Naive thymus-derived CD8-positive, alpha-beta T cell (primary cell): ENCODE data around the gene EIF5AL1. TPM values are rescaled to one million over a fixed set of nuclear protein-coding genes. Genes with fewer than 3 reads are reported as not detected.
A peak's percentile ranks its signal among the peaks of the same experiment; 100 is the strongest.

ENCODE experiments used
- ATAC-seq, 2 donors: fragments of 150-1000 bp; cut with Tn5 transposase in 1 of 2; sonication (Bioruptor Pico), chemical (Tn5 transposase) in 1 of 2; 1 replicate in 1 of 2; 2 replicates in 1 of 2; pipeline ENCODE4 v1.10.0; 2021; ENCODE audit warnings: mild to moderate bottlenecking in 2 of 2, moderate library complexity in 2 of 2
- POLR2A ChIA-PET: fragments of 350-600 bp; sonication (Branson Sonifier 250); formaldehyde crosslinking; loops from one replicate; lab custom pipeline; 2021; ENCODE audit warnings: antibody characterized with exemption; lab: Charles Lee
- DNase-seq, 10 donors: peaks; one replicate each; pipeline versions ENCODE4 v3.0.0 to v3.0.0-alpha.2; 2020 to 2022
- H3K27ac Mint-ChIP-seq, 10 donors: one replicate each; pipeline ENCODE4 v1.8.0; 2020 to 2022; ENCODE audit warnings: mild to moderate bottlenecking in 10 of 10, mixed read lengths in 10 of 10, moderate library complexity in 4 of 10, inconsistent platforms in 1 of 10
- H3K27me3 Mint-ChIP-seq, 5 donors: one replicate each; pipeline ENCODE4 v1.8.0; 2021 to 2022; ENCODE audit warnings: mixed read lengths in 5 of 5
- H3K36me3 Mint-ChIP-seq, 3 donors: one replicate each; pipeline ENCODE4 v1.8.0; 2020 to 2022; ENCODE audit warnings: mixed read lengths in 3 of 3, mild to moderate bottlenecking in 2 of 3, inconsistent platforms in 1 of 3
- H3K4me1 Mint-ChIP-seq, 4 donors: one replicate each; pipeline ENCODE4 v1.8.0; 2021 to 2022; ENCODE audit warnings: mixed read lengths in 4 of 4
- H3K4me3 Mint-ChIP-seq, 10 donors: one replicate each; pipeline ENCODE4 v1.8.0; 2020 to 2022; ENCODE audit warnings: mild to moderate bottlenecking in 10 of 10, mixed read lengths in 10 of 10, moderate library complexity in 6 of 10, inconsistent platforms in 1 of 10
- H3K9me3 Mint-ChIP-seq, 9 donors: one replicate each; pipeline ENCODE4 v1.8.0; 2020 to 2022; ENCODE audit warnings: mixed read lengths in 9 of 9, mild to moderate bottlenecking in 3 of 9, inconsistent platforms in 1 of 9, moderate library complexity in 1 of 9
- polyA plus RNA-seq, 3 donors: library from polyadenylated mRNA; unstranded; fragments of 300-500 nt; fragmentation: Illumina TruSeq; gene quantifications; one replicate each; pipeline ENCODE4 v1.2.3, GENCODE V29; 2021
- total RNA-seq, 8 experiments: library from RNA in 2 of 8; stranded (reverse) in 2 of 8; gene quantifications; one replicate each; pipeline ENCODE4 v1.2.3 and lab custom pipeline; 2021 to 2026

EIF5AL1 gene
- total and polyA plus RNA-seq, 5 experiments from 2014 or later = 0.08 to 0.65 (median 0.52) TPM

- POLR2A ChIA-PET = no interaction called here
- no peak for ATAC-seq
- no peaks in the 10 kb centered on the region for H3K4me1 Mint-ChIP-seq
- no peak overlapping the region for H3K27ac Mint-ChIP-seq
- no peak for DNase-seq
- H3K36me3 Mint-ChIP-seq = no peaks in the 10 kb centered on the region
- H3K27me3 Mint-ChIP-seq = peaks cover 3 to 25% (median 23%) of the 10 kb centered on the region in 5 donors
- no peak overlapping the region for H3K4me3 Mint-ChIP-seq
- no peaks in the 10 kb centered on the region for H3K9me3 Mint-ChIP-seq
These were observed 36.5 kb upstream of the EIF5AL1 start for GRCh38 chr10:79475877-79476276.

GRCh38 chr10:79476645-79477044 lies 35.7 kb upstream of the EIF5AL1 start:
- Mint-ChIP-seq H3K4me3 (no peak overlapping the region), H3K27ac (no peak overlapping the region), H3K27me3 (peaks cover 3 to 24% (median 22%) of the 10 kb centered on the region in 5 donors), H3K36me3 (no peaks in the 10 kb centered on the region), H3K4me1 (no peaks in the 10 kb centered on the region), H3K9me3 (no peaks in the 10 kb centered on the region)
- POLR2A ChIA-PET = no interaction called here
- no peak for ATAC-seq
- DNase-seq = no peak

GRCh38 chr10:79477456-79477855 lies 34.9 kb upstream of the EIF5AL1 start:
- Mint-ChIP-seq H3K27ac (no peak overlapping the region), H3K9me3 (no peaks in the 10 kb centered on the region), H3K4me3 (no peak overlapping the region), H3K27me3 (peaks cover 3 to 23% (median 14%) of the 10 kb centered on the region in 5 donors), H3K4me1 (no peaks in the 10 kb centered on the region), H3K36me3 (no peaks in the 10 kb centered on the region)
- ATAC-seq (no peak), DNase-seq (no peak)
- POLR2A ChIA-PET = no interaction called here

GRCh38 chr10:79479283-79479909 lies 32.9 kb upstream of the EIF5AL1 start:
- POLR2A ChIA-PET = no interaction called here
- ATAC-seq (no peak), DNase-seq (no peak)
- Mint-ChIP-seq H3K27ac (no peak overlapping the region), H3K4me3 (no peak overlapping the region), H3K9me3 (no peaks in the 10 kb centered on the region), H3K4me1 (no peaks in the 10 kb centered on the region), H3K36me3 (no peaks in the 10 kb centered on the region), H3K27me3 (peaks cover 3 to 21% (median 14%) of the 10 kb centered on the region in 5 donors)

GRCh38 chr10:79482304-79482703 lies 30.0 kb upstream of the EIF5AL1 start:
- Mint-ChIP-seq H3K36me3 (no peaks in the 10 kb centered on the region), H3K27me3 (peaks cover 3 to 11% (median 5%) of the 10 kb centered on the region in 5 donors), H3K27ac (no peak overlapping the region), H3K4me3 (no peak overlapping the region), H3K4me1 (no peaks in the 10 kb centered on the region), H3K9me3 (no peaks in the 10 kb centered on the region)
- ATAC-seq (no peak), DNase-seq (no peak)
- POLR2A ChIA-PET = no interaction called here

GRCh38 chr10:79482741-79483140 lies 29.6 kb upstream of the EIF5AL1 start:
- Mint-ChIP-seq H3K9me3 (no peaks in the 10 kb centered on the region), H3K4me1 (no peaks in the 10 kb centered on the region)
- POLR2A ChIA-PET = no interaction called here

GRCh38 chr10:79483299-79483698 lies 29.0 kb upstream of the EIF5AL1 start:
- POLR2A ChIA-PET = no interaction called here
- H3K4me1 Mint-ChIP-seq = no peaks in the 10 kb centered on the region
- DNase-seq = no peak
- H3K9me3 Mint-ChIP-seq = no peaks in the 10 kb centered on the region
- H3K27ac Mint-ChIP-seq = no peak overlapping the region
- no peak overlapping the region for H3K4me3 Mint-ChIP-seq
- ATAC-seq = no peak
- H3K36me3 Mint-ChIP-seq = no peaks in the 10 kb centered on the region
- H3K27me3 Mint-ChIP-seq = peaks cover 0 to 7% (median 0%) of the 10 kb centered on the region in 5 donors

More at GRCh38 chr10:79482741-79483140, 29.6 kb upstream of the EIF5AL1 start:
- no peak for ATAC-seq
- Mint-ChIP-seq H3K36me3 (no peaks in the 10 kb centered on the region), H3K27me3 (peaks cover 0 to 7% (median 1%) of the 10 kb centered on the region in 5 donors), H3K4me3 (no peak overlapping the region), H3K27ac (no peak overlapping the region)
- DNase-seq = no peak

- Mint-ChIP-seq H3K27me3 (peaks cover 0 to 6% (median 0%) of the 10 kb centered on the region in 5 donors), H3K4me1 (no peaks in the 10 kb centered on the region), H3K4me3 (no peak overlapping the region), H3K9me3 (no peaks in the 10 kb centered on the region), H3K36me3 (no peaks in the 10 kb centered on the region), H3K27ac (no peak overlapping the region)
- POLR2A ChIA-PET = no interaction called here
- no peak for ATAC-seq
- no peak for DNase-seq
These were observed 28.4 kb upstream of the EIF5AL1 start for GRCh38 chr10:79483948-79484347.

- Mint-ChIP-seq H3K27ac (no peak overlapping the region), H3K4me3 (no peak overlapping the region), H3K36me3 (no peaks in the 10 kb centered on the region), H3K27me3 (peaks cover 0 to 2% (median 0%) of the 10 kb centered on the region in 5 donors), H3K9me3 (no peaks in the 10 kb centered on the region), H3K4me1 (no peaks in the 10 kb centered on the region)
- POLR2A ChIA-PET = no interaction called here
- DNase-seq = no peak
- ATAC-seq = no peak
These were observed 27.9 kb upstream of the EIF5AL1 start for GRCh38 chr10:79484476-79484875.

GRCh38 chr10:79487296-79488194 lies 24.8 kb upstream of the EIF5AL1 start:
- Mint-ChIP-seq H3K27me3 (no peaks in the 10 kb centered on the region), H3K9me3 (no peaks in the 10 kb centered on the region), H3K4me1 (peaks cover 0 to 2% (median 0%) of the 10 kb centered on the region in 4 donors), H3K36me3 (no peaks in the 10 kb centered on the region), H3K27ac (no peak overlapping the region), H3K4me3 (no peak overlapping the region)
- ATAC-seq (peak in 1 of 2 donors; percentile 49), DNase-seq (peak in 5 of 10 donors; percentile 5 to 22 (median 10))
- POLR2A ChIA-PET = no interaction called here

- Mint-ChIP-seq H3K27ac (no peak overlapping the region), H3K4me3 (no peak overlapping the region), H3K9me3 (no peaks in the 10 kb centered on the region), H3K4me1 (peaks cover 0 to 2% (median 0%) of the 10 kb centered on the region in 4 donors), H3K27me3 (no peaks in the 10 kb centered on the region), H3K36me3 (no peaks in the 10 kb centered on the region)
- ATAC-seq = no peak
- no peak for DNase-seq
- POLR2A ChIA-PET = no interaction called here
These were observed 24.0 kb upstream of the EIF5AL1 start for GRCh38 chr10:79488336-79488735.

GRCh38 chr10:79488870-79489269 lies 23.5 kb upstream of the EIF5AL1 start:
- H3K36me3 Mint-ChIP-seq = no peaks in the 10 kb centered on the region
- H3K4me1 Mint-ChIP-seq = peaks cover 0 to 2% (median 0%) of the 10 kb centered on the region in 4 donors
- H3K27me3 Mint-ChIP-seq = no peaks in the 10 kb centered on the region
- H3K4me3 Mint-ChIP-seq = no peak overlapping the region
- ATAC-seq (no peak), DNase-seq (no peak)
- H3K9me3 Mint-ChIP-seq = no peaks in the 10 kb centered on the region
- POLR2A ChIA-PET = no interaction called here
- H3K27ac Mint-ChIP-seq = no peak overlapping the region

GRCh38 chr10:79490400-79491142 lies 21.8 kb upstream of the EIF5AL1 start:
- Mint-ChIP-seq H3K36me3 (no peaks in the 10 kb centered on the region), H3K4me3 (no peak overlapping the region), H3K4me1 (peaks cover 0 to 2% (median 0%) of the 10 kb centered on the region in 4 donors), H3K27me3 (peaks cover 0 to 4% (median 0%) of the 10 kb centered on the region in 5 donors), H3K9me3 (no peaks in the 10 kb centered on the region), H3K27ac (peak overlapping the region in 1 of 10 donors; percentile 43)
- ATAC-seq (no peak), DNase-seq (no peak)
- POLR2A ChIA-PET = no interaction called here
